Loucy (cell line): ENCODE results near the gene CUL1.

Experiments
- H2AFZ ChIP-seq: fragments of 200-600 bp; sonication (generic); 2 replicates; pipeline ENCODE4 v1.6.0; 2016; ENCODE audit warnings: antibody characterized with exemption, mild to moderate bottlenecking, low read length, moderate library complexity
- H3F3A ChIP-seq: fragments of 200-600 bp; 2 replicates; pipeline ENCODE4 v1.6.0; 2016; ENCODE audit warnings: antibody characterized with exemption, low read depth, mild to moderate bottlenecking
- H3K27me3 ChIP-seq: fragments of 200-600 bp; sonication (generic); 2 replicates; pipeline ENCODE4 v1.6.1; 2014; ENCODE audit warnings: low read length, mild to moderate bottlenecking; ENCODE audit not compliant: insufficient read depth, poor library complexity, severe bottlenecking
- H3K36me3 ChIP-seq: fragments of 200-600 bp; sonication (generic); 2 replicates; pipeline ENCODE4 v1.6.1; 2016; ENCODE audit warnings: low read length; ENCODE audit not compliant: insufficient read depth
- H3K4me1 ChIP-seq: fragments of 200-600 bp; sonication (generic); 2 replicates; pipeline ENCODE4 v1.5.1; 2014; ENCODE audit warnings: low read length, mild to moderate bottlenecking; ENCODE audit not compliant: insufficient read depth, poor library complexity, severe bottlenecking
- H3K4me2 ChIP-seq: fragments of 200-600 bp; sonication (generic); 2 replicates; pipeline ENCODE4 v1.6.0; 2014; ENCODE audit warnings: antibody characterized with exemption, low read length, low read depth, mild to moderate bottlenecking; ENCODE audit not compliant: poor library complexity, severe bottlenecking
- H3K4me3 ChIP-seq: fragments of 200-600 bp; sonication (generic); 2 replicates; pipeline ENCODE4 v1.5.1; 2014; ENCODE audit warnings: low read length, mild to moderate bottlenecking, mixed read lengths; ENCODE audit not compliant: poor library complexity, severe bottlenecking
- H3K79me2 ChIP-seq: fragments of 200-600 bp; sonication (generic); 2 replicates; pipeline ENCODE4 v1.6.1; 2014; ENCODE audit warnings: low read length; ENCODE audit not compliant: insufficient read depth
- H3K9ac ChIP-seq: fragments of 200-600 bp; sonication (generic); 2 replicates; pipeline ENCODE4 v1.6.0; 2014; ENCODE audit warnings: mild to moderate bottlenecking, low read depth, low read length, moderate library complexity; ENCODE audit not compliant: poor library complexity, severe bottlenecking
- H3K9me2 ChIP-seq: fragments of 200-600 bp; sonication (generic); replicated peaks from 2 replicates; pipeline ENCODE4 v1.6.1; 2016; ENCODE audit warnings: low read depth, low read length, mixed read lengths
- H3K9me3 ChIP-seq: fragments of 200-600 bp; sonication (generic); 2 replicates; pipeline ENCODE4 v1.6.1; 2014; ENCODE audit warnings: mild to moderate bottlenecking, antibody characterized with exemption, low read length, low read depth; ENCODE audit not compliant: insufficient read depth
- H4K20me1 ChIP-seq: fragments of 200-600 bp; sonication (generic); 2 replicates; pipeline ENCODE4 v1.6.0; 2014; ENCODE audit warnings: antibody characterized with exemption, low read length, mild to moderate bottlenecking; ENCODE audit not compliant: insufficient read depth, poor library complexity, severe bottlenecking
- CTCF ChIP-seq: fragments of 200-600 bp; sonication (generic); conservative IDR thresholded peaks from 2 replicates; pipeline ENCODE4 v1.5.1; 2014; ENCODE audit warnings: mild to moderate bottlenecking, antibody characterized with exemption, low read length
- EZH2phosphoT487 ChIP-seq: fragments of 200-600 bp; IDR thresholded peaks from 2 replicates; pipeline ENCODE4 v1.6.1; 2018; ENCODE audit warnings: antibody characterized with exemption, mild to moderate bottlenecking, moderate library complexity, borderline replicate concordance

Gene CUL1

GRCh38 chr7:148750442-148751355 is 52.0 kb downstream of the CUL1 start:
- Histone ChIP-seq H3K36me3 (no peaks in the 10 kb centered on the region), H3K4me1 (no peaks in the 10 kb centered on the region), H3K9me2 (no peaks in the 10 kb centered on the region), H3K27me3 (no peaks in the 10 kb centered on the region), H3K9ac (no peak overlapping the region), H2AFZ (no peak overlapping the region), H3K4me3 (no peak overlapping the region), H3K9me3 (no peaks in the 10 kb centered on the region), H3K4me2 (no peak overlapping the region), H4K20me1 (peaks cover 2% of the 10 kb centered on the region), H3K79me2 (no peaks in the 10 kb centered on the region), H3F3A (no peaks in the 10 kb centered on the region)
- TF ChIP-seq CTCF: no peak
- TF ChIP-seq EZH2phosphoT487: no peak

- no peak overlapping the region for H3K4me3 ChIP-seq
- no peaks in the 10 kb centered on the region for H3K4me1 ChIP-seq
- H3K27me3 ChIP-seq: no peaks in the 10 kb centered on the region
- no peaks in the 10 kb centered on the region for H3K79me2 ChIP-seq
- peaks cover 13% of the 10 kb centered on the region; the same call in 1 of the 2 replicates for H3K36me3 ChIP-seq
- no peaks in the 10 kb centered on the region for H3F3A ChIP-seq
- no peak for TF ChIP-seq CTCF
- TF ChIP-seq EZH2phosphoT487: no peak
- no peak overlapping the region for H2AFZ ChIP-seq
- H3K9me3 ChIP-seq: no peaks in the 10 kb centered on the region
- H4K20me1 ChIP-seq: peaks cover 2% of the 10 kb centered on the region
- H3K9me2 ChIP-seq: no peaks in the 10 kb centered on the region
- no peak overlapping the region for H3K9ac ChIP-seq
- no peak overlapping the region for H3K4me2 ChIP-seq
These were observed 54.5 kb downstream of the CUL1 start for GRCh38 chr7:148753224-148753623.

- Histone ChIP-seq H3K4me1 (no peaks in the 10 kb centered on the region), H3K9ac (no peak overlapping the region), H3K4me3 (no peak overlapping the region), H3K4me2 (no peak overlapping the region), H3K9me2 (no peaks in the 10 kb centered on the region), H2AFZ (no peak overlapping the region), H3K9me3 (no peaks in the 10 kb centered on the region), H3K79me2 (no peaks in the 10 kb centered on the region), H3K36me3 (peaks cover 19% of the 10 kb centered on the region; the same call in 1 of the 2 replicates), H3K27me3 (no peaks in the 10 kb centered on the region), H4K20me1 (no peaks in the 10 kb centered on the region), H3F3A (no peaks in the 10 kb centered on the region)
- no peak for TF ChIP-seq EZH2phosphoT487
- TF ChIP-seq CTCF: no peak
These were observed 56.2 kb downstream of the CUL1 start for GRCh38 chr7:148754912-148755311.
